Gastrocnemius medialis (tissue), 4 donors: ENCODE data around the gene PPOX.

Experiments used
- POLR2A ChIP-seq, 2 donors: fragments of 450-650 bp; IDR thresholded peaks; one replicate each; pipeline ENCODE4 v1.6.1; 2017; ENCODE audit warnings: antibody characterized with exemption in 2 of 2, mild to moderate bottlenecking in 2 of 2, moderate library complexity in 2 of 2
- TF ChIP-seq, protein P1 (sequence below), 5 experiments: fragments of 450-650 bp in 3 of 5; fragments of 200-600 bp in 2 of 5; sonication (generic) in 2 of 5; IDR thresholded peaks in 4 of 5; conservative IDR thresholded peaks in 1 of 5; 1 replicate in 4 of 5; 2 replicates in 1 of 5; pipeline ENCODE4 v1.5.1; 2016 to 2019; ENCODE audit warnings: antibody characterized with exemption in 5 of 5, mild to moderate bottlenecking in 3 of 5, moderate library complexity in 3 of 5

DNA sequence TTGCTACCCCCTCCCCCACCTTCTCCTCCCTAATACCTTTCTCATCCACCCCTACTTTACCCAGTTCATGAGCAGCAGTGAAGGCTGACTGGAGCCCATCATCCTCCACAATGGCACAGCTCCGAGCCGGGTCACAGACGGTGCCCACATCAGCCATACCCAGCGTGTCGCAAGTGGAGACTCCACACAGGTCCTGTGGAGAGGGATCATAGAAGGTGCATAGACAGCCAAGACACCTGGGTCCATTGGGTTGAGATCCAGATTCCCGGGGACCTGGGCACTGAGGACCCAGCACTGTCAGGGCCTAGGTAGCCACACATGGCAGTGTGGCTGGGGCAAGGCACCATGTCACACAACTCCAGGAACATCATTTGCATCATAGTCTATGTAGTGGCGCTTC, 29.9 kb downstream of the PPOX start:
- TF ChIP-seq POLR2A (IDR thresholded peaks at IDR 0.05) = no peak
- TF ChIP-seq, protein P1, sequence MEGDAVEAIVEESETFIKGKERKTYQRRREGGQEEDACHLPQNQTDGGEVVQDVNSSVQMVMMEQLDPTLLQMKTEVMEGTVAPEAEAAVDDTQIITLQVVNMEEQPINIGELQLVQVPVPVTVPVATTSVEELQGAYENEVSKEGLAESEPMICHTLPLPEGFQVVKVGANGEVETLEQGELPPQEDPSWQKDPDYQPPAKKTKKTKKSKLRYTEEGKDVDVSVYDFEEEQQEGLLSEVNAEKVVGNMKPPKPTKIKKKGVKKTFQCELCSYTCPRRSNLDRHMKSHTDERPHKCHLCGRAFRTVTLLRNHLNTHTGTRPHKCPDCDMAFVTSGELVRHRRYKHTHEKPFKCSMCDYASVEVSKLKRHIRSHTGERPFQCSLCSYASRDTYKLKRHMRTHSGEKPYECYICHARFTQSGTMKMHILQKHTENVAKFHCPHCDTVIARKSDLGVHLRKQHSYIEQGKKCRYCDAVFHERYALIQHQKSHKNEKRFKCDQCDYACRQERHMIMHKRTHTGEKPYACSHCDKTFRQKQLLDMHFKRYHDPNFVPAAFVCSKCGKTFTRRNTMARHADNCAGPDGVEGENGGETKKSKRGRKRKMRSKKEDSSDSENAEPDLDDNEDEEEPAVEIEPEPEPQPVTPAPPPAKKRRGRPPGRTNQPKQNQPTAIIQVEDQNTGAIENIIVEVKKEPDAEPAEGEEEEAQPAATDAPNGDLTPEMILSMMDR (IDR thresholded peaks at IDR 0.05 in 4 of 5, conservative IDR thresholded peaks at IDR 0.05 in 1 of 5) = no peak
